ENCODE results near the gene TRIM40.

Gene TRIM40

DNA sequence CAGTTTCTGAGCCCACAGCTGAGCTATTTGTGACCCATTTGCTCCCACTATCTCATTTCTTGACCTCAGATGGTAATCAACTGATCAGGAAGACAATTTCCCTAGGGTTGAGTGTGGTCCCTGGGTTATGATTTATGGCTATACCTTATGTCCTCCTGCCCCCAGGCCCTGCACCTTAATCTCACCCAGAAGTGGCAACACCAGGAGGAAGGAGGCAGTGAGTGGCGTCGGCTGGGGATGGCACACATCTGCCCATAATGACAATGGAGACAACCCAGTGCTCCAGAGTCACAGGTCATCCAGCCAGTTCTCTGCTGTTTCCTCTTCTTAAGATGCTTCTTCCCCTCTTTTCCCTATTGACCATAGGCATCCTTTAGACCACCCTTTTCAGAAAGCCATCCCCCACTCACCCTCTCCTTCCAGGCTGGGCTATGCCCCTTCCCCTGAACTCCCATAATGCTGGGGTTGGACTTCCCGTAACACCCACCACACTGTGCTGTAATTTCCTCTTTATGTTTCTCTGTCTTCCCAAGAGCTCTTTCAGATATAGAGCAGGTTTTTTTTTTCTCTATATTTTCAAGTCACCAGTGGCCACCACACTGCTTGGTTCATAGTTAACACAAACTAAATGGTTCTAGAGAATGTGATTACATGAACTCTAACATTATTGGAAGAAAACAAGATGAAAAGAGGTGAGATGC lies 17.1 kb downstream of the TRIM40 start:
- TF ChIP-seq ZBTB7A (IDR thresholded peaks at IDR 0.05; ENCODE audit: low read depth) = no peak
- TF ChIP-seq, protein P1, sequence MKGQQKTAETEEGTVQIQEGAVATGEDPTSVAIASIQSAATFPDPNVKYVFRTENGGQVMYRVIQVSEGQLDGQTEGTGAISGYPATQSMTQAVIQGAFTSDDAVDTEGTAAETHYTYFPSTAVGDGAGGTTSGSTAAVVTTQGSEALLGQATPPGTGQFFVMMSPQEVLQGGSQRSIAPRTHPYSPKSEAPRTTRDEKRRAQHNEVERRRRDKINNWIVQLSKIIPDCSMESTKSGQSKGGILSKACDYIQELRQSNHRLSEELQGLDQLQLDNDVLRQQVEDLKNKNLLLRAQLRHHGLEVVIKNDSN (IDR thresholded peaks at IDR 0.05) = no peak
- no peak for TF ChIP-seq TEAD4 (IDR thresholded peaks at IDR 0.05)
- no peak for TF ChIP-seq YY1 (IDR thresholded peaks at IDR 0.05; ENCODE audit: low read depth)
- TF ChIP-seq CEBPB (IDR thresholded peaks at IDR 0.05) = no peak
- no peak for TF ChIP-seq EGR1 (IDR thresholded peaks at IDR 0.05)
- no peak for TF ChIP-seq EP300 (IDR thresholded peaks at IDR 0.05; ENCODE audit: borderline replicate concordance)
- no peak for TF ChIP-seq REST (IDR thresholded peaks at IDR 0.05; ENCODE audit: low read depth)
- TF ChIP-seq FOXM1 (IDR thresholded peaks at IDR 0.05; ENCODE audit: borderline replicate concordance, low read depth) = no peak
- TF ChIP-seq TAF1 (IDR thresholded peaks at IDR 0.05; ENCODE audit: low read depth) = no peak
- TF ChIP-seq, protein P2, sequence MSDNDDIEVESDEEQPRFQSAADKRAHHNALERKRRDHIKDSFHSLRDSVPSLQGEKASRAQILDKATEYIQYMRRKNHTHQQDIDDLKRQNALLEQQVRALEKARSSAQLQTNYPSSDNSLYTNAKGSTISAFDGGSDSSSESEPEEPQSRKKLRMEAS (IDR thresholded peaks at IDR 0.05) = no peak
- no peak for TF ChIP-seq RAD21 (IDR thresholded peaks at IDR 0.05; ENCODE audit: low read depth)
- TF ChIP-seq TCF12 (IDR thresholded peaks at IDR 0.05; ENCODE audit: low read depth) = no peak
- TF ChIP-seq NFIC (IDR thresholded peaks at IDR 0.05) = no peak
- TF ChIP-seq CREB1 (IDR thresholded peaks at IDR 0.05; ENCODE audit: low read depth) = no peak

DNA sequence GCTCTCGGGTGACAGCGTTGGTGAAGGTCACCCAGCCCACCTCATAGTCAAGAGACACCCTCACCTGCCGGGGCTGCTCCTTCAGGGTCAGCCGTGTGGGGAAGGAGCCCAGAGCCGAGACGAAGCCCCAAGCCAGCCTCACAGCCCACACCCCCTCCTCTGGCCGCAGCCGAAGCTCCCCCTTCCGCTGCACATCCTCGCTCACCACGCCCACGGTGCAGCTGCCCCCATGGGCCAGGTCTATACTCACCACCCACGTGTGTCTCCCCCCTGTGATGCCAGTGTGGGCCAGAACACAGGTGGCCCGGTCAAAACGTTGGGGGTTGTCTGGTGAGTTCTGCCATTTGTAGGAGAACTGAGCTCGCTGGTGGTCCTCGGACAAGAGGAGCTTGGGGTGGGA lies 18.1 kb downstream of the TRIM40 start:
- TF ChIP-seq YY1 (IDR thresholded peaks at IDR 0.05; ENCODE audit: low read depth) = no peak
- no peak for TF ChIP-seq REST (IDR thresholded peaks at IDR 0.05; ENCODE audit: low read depth)
- no peak for TF ChIP-seq TEAD4 (IDR thresholded peaks at IDR 0.05)
- TF ChIP-seq TCF12 (IDR thresholded peaks at IDR 0.05; ENCODE audit: low read depth) = no peak
- TF ChIP-seq CREB1 (IDR thresholded peaks at IDR 0.05; ENCODE audit: low read depth) = no peak
- TF ChIP-seq RAD21 (IDR thresholded peaks at IDR 0.05; ENCODE audit: low read depth) = no peak
- TF ChIP-seq, protein P1 (IDR thresholded peaks at IDR 0.05) = no peak
- TF ChIP-seq, protein P2 (IDR thresholded peaks at IDR 0.05) = no peak
- TF ChIP-seq EP300 (IDR thresholded peaks at IDR 0.05; ENCODE audit: borderline replicate concordance) = no peak
- TF ChIP-seq EGR1 (IDR thresholded peaks at IDR 0.05) = no peak
- no peak for TF ChIP-seq TAF1 (IDR thresholded peaks at IDR 0.05; ENCODE audit: low read depth)
- TF ChIP-seq NFIC (IDR thresholded peaks at IDR 0.05) = no peak
- TF ChIP-seq ZBTB7A (IDR thresholded peaks at IDR 0.05; ENCODE audit: low read depth) = no peak
- no peak for TF ChIP-seq FOXM1 (IDR thresholded peaks at IDR 0.05; ENCODE audit: borderline replicate concordance, low read depth)
- TF ChIP-seq CEBPB (IDR thresholded peaks at IDR 0.05) = no peak

- no peak for TF ChIP-seq CREB1 (IDR thresholded peaks at IDR 0.05; ENCODE audit: low read depth)
- no peak for TF ChIP-seq ZBTB7A (IDR thresholded peaks at IDR 0.05; ENCODE audit: low read depth)
- no peak for TF ChIP-seq RAD21 (IDR thresholded peaks at IDR 0.05; ENCODE audit: low read depth)
- no peak for TF ChIP-seq TCF12 (IDR thresholded peaks at IDR 0.05; ENCODE audit: low read depth)
- TF ChIP-seq FOXM1 (IDR thresholded peaks at IDR 0.05; ENCODE audit: borderline replicate concordance, low read depth) = no peak
- TF ChIP-seq, protein P2 (IDR thresholded peaks at IDR 0.05) = no peak
- no peak for TF ChIP-seq TAF1 (IDR thresholded peaks at IDR 0.05; ENCODE audit: low read depth)
- TF ChIP-seq TEAD4 (IDR thresholded peaks at IDR 0.05) = no peak
Measured at GRCh38 chr6:30154709-30155519, 19.0 kb downstream of the TRIM40 start.

DNA sequence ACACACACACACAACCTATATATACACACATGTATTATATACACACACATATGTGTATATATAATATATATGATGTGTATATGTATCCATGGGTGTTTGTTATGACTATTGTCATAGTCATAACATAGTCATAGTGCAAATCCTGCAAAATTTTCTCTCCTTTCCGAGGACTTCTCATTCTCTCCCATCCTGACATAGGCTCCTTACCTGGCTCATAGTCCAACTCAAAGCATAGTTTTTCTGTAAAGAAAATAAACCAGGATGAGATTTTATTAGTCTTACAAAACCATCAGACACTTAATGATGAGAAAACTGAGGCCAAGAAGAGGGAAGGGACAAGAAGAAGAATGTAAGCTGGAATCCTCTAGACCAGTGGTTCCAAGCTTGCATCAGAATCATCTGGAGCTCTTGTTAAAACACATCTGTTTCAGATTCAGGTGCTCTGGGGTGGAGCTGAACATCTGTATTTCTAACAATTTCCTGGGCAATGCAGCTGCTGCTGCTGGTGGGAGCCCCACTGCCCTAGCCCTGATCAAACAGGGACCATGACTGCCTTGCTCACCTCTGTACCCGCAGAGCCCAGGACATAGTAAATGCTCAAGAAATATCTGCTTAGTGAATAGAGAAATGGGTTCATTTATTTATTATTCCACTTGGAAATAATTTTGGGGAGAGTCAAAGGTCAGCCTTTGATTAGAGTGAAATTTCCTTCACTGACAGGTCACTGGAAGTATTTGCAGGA lies 19.8 kb downstream of the TRIM40 start:
- no peak for TF ChIP-seq EP300 (IDR thresholded peaks at IDR 0.05; ENCODE audit: borderline replicate concordance)
- no peak for TF ChIP-seq ZBTB7A (IDR thresholded peaks at IDR 0.05; ENCODE audit: low read depth)

- peak; percentile 49 for TF ChIP-seq NFIC (IDR thresholded peaks at IDR 0.05)
- 0 out of 2 replicates have a peak, but pooled peaks have one; percentile 26 for TF ChIP-seq TEAD4 (IDR thresholded peaks at IDR 0.05)
- peak; percentile 35; the same call in 1 of the 2 replicates for TF ChIP-seq EGR1 (IDR thresholded peaks at IDR 0.05)
- TF ChIP-seq CREB1 (IDR thresholded peaks at IDR 0.05; ENCODE audit: low read depth) = no peak
Measured at GRCh38 chr6:30156262-30156599, 20.3 kb downstream of the TRIM40 start.
